Mesendoderm (in vitro differentiated cells): ENCODE data around the gene SLC9B2.

ENCODE experiments used
- DNase-seq: peaks from one replicate; pipeline ENCODE4 v3.0.0; 2013
- H2AK5ac ChIP-seq: 2 replicates; pipeline ENCODE4 v1.6.1; 2013; ENCODE audit warnings: low read length, inconsistent platforms
- H2BK120ac ChIP-seq: 2 replicates; pipeline ENCODE4 v1.6.1; 2013; ENCODE audit warnings: low read depth, mild to moderate bottlenecking, low read length, moderate library complexity, mixed read lengths
- H2BK15ac ChIP-seq: replicated peaks from 2 replicates; pipeline ENCODE4 v1.6.1; 2013; ENCODE audit warnings: low read depth, mild to moderate bottlenecking, moderate library complexity
- H2BK5ac ChIP-seq: 2 replicates; pipeline ENCODE4 v1.6.1; 2013; ENCODE audit warnings: low read length, inconsistent platforms
- H3K18ac ChIP-seq: 2 replicates; pipeline ENCODE4 v1.6.1; 2013; ENCODE audit warnings: mild to moderate bottlenecking, low read length, mixed read lengths
- H3K23ac ChIP-seq: one replicate; pipeline ENCODE4 v1.6.1; 2013; ENCODE audit warnings: low read length
- H3K27ac ChIP-seq: 2 replicates; pipeline ENCODE4 v1.5.1; 2013; ENCODE audit warnings: low read depth, mild to moderate bottlenecking, inconsistent platforms, low read length, moderate library complexity
- H3K27me3 ChIP-seq: 2 replicates; pipeline ENCODE4 v1.6.1; 2013; ENCODE audit warnings: low read length, control low read depth, mild to moderate bottlenecking, inconsistent platforms; ENCODE audit not compliant: insufficient read depth, poor library complexity
- H3K36me3 ChIP-seq: 2 replicates; pipeline ENCODE4 v1.6.1; 2013; ENCODE audit warnings: low read length, inconsistent platforms; ENCODE audit not compliant: control insufficient read depth, insufficient read depth
- H3K4ac ChIP-seq: one replicate; pipeline ENCODE4 v1.6.1; 2013; ENCODE audit warnings: low read depth, mild to moderate bottlenecking, low read length, moderate library complexity
- H3K4me1 ChIP-seq: 2 replicates; pipeline ENCODE4 v1.6.1; 2013; ENCODE audit warnings: low read depth, low read length, inconsistent platforms; ENCODE audit not compliant: control insufficient read depth
- H3K4me2 ChIP-seq: 2 replicates; pipeline ENCODE4 v1.6.1; 2013; ENCODE audit warnings: low read length
- H3K4me3 ChIP-seq: 2 replicates; pipeline ENCODE4 v1.5.1; 2013; ENCODE audit warnings: mild to moderate bottlenecking, low read length
- H3K56ac ChIP-seq: one replicate; pipeline ENCODE4 v1.6.1; 2013; ENCODE audit warnings: low read length
- H3K79me1 ChIP-seq: 2 replicates; pipeline ENCODE4 v1.6.1; 2013; ENCODE audit warnings: low read length, inconsistent platforms
- H3K79me2 ChIP-seq: 2 replicates; pipeline ENCODE4 v1.6.1; 2013; ENCODE audit warnings: mild to moderate bottlenecking, low read length; ENCODE audit not compliant: control insufficient read depth, insufficient read depth
- H3K9ac ChIP-seq: 2 replicates; pipeline ENCODE4 v1.6.1; 2013; ENCODE audit warnings: low read length, inconsistent platforms
- H4K5ac ChIP-seq: one replicate; pipeline ENCODE4 v1.6.1; 2013; ENCODE audit warnings: low read length
- H4K8ac ChIP-seq: one replicate; pipeline ENCODE4 v1.6.1; 2013; ENCODE audit warnings: low read depth, mild to moderate bottlenecking, control low read depth, low read length, moderate library complexity
- WGBS: extraction: QIAGEN DNeasy Blood & Tissue Kit; methylation state at CpG from one replicate; pipeline ENCODE4 v1.1.7; 2013; ENCODE audit warnings: low lambda C conversion rate, missing lambda C conversion rate; ENCODE audit not compliant: insufficient coverage; ENCODE audit errors: extremely low coverage; 5-methylcytosine and 5-hydroxymethylcytosine counted together

SLC9B2 gene

DNA sequence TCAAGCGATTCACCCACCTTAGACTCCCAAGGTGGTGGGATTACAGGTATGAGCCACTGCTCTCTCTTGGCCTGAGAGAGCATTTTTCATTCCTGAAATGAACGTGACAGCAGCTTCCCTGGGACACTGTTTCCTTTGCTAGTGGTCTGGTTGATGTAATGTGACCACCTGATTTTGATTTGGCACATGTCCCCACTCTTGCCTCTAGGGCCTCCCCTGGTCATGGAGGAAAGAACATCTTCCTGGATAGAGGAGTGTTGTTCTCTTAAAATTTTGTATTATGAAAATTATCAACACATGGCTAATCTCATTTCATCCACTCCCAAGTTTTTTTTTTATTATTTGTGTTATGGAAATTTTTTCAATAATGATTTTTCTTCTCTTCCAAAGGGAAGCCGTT, 23.8 kb downstream of the SLC9B2 start:
- no CpG with 5 or more reads among the region's 3 CpGs for WGBS
- Histone ChIP-seq H3K4me2 (no peak overlapping the region), H4K5ac (no peak overlapping the region), H4K8ac (no peak overlapping the region), H3K27ac (no peak overlapping the region), H3K56ac (no peak overlapping the region), H3K27me3 (no peaks in the 10 kb centered on the region), H3K4me3 (no peak overlapping the region), H3K9ac (no peak overlapping the region), H3K18ac (no peak overlapping the region), H3K79me2 (no peaks in the 10 kb centered on the region), H3K79me1 (no peaks in the 10 kb centered on the region), H2BK15ac (no peak overlapping the region), H2BK120ac (no peak overlapping the region), H2AK5ac (no peak overlapping the region), H3K23ac (no peak overlapping the region), H3K4ac (no peak overlapping the region), H3K36me3 (no peaks in the 10 kb centered on the region), H3K4me1 (no peaks in the 10 kb centered on the region), H2BK5ac (no peak overlapping the region)
- DNase-seq: no peak

GRCh38 chr4:103052145-103052544, 24.4 kb downstream of the SLC9B2 start:
- H3K9ac ChIP-seq: no peak overlapping the region
- H4K8ac ChIP-seq: no peak overlapping the region
- H3K4me2 ChIP-seq: no peak overlapping the region
- no peak overlapping the region for H3K18ac ChIP-seq
- no CpG with 5 or more reads among the region's 3 CpGs for whole genome bisulfite sequencing
- H2BK15ac ChIP-seq: no peak overlapping the region
- H3K79me1 ChIP-seq: no peaks in the 10 kb centered on the region
- H3K4ac ChIP-seq: no peak overlapping the region
- no peak overlapping the region for H3K27ac ChIP-seq
- no peak overlapping the region for H2BK5ac ChIP-seq
- H3K56ac ChIP-seq: no peak overlapping the region
- DNase-seq: no peak
- no peaks in the 10 kb centered on the region for H3K4me1 ChIP-seq
- H2BK120ac ChIP-seq: no peak overlapping the region
- H3K4me3 ChIP-seq: no peak overlapping the region
- H3K36me3 ChIP-seq: no peaks in the 10 kb centered on the region
- H2AK5ac ChIP-seq: no peak overlapping the region
- no peak overlapping the region for H3K23ac ChIP-seq
- no peaks in the 10 kb centered on the region for H3K79me2 ChIP-seq
- H3K27me3 ChIP-seq: no peaks in the 10 kb centered on the region
- H4K5ac ChIP-seq: no peak overlapping the region

DNA sequence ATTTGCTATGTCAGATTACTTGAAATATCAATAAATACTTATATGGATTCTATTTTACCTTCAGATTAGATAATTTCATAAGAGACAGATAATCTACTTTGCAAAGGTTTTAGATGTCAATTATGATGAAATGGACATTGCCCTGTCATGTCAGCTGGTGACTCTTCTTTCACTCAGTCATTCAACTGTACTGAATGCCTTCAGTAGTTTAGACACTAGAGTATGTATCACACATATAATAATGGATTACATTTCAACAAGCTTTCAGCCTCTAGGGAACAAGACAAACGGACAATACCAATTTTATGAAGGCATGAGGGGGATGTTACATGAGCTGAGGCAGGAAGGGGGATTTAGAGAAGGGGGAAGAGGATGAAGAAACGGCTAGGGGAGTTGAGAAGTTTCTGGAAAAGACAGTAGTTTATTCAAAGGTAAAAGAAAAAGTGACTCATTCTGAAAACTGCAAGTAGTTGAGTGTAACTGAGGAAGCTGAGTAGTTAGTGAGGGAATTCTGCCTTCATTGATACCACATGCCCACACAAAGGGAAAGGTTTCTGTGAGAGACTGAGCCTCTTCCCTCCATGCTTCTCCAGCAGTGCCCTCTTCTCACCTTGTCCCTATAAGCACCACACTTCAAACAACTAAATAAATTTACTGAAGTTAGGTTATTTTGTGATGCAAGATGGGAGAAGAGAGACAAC, 25.7 kb downstream of the SLC9B2 start:
- Histone ChIP-seq H3K4me2 (no peak overlapping the region), H4K8ac (no peak overlapping the region), H3K9ac (no peak overlapping the region), H4K5ac (no peak overlapping the region), H2BK120ac (no peak overlapping the region), H3K23ac (no peak overlapping the region), H3K56ac (no peak overlapping the region), H3K79me1 (no peaks in the 10 kb centered on the region), H3K27ac (no peak overlapping the region), H2BK5ac (no peak overlapping the region), H3K4ac (no peak overlapping the region), H2BK15ac (no peak overlapping the region), H3K27me3 (no peaks in the 10 kb centered on the region), H3K36me3 (no peaks in the 10 kb centered on the region), H3K4me1 (no peaks in the 10 kb centered on the region), H3K18ac (no peak overlapping the region), H3K79me2 (no peaks in the 10 kb centered on the region), H3K4me3 (no peak overlapping the region), H2AK5ac (no peak overlapping the region)
- WGBS: no CpG with 5 or more reads among the region's 2 CpGs
- no peak for DNase-seq

GRCh38 chr4:103046416-103047290, 29.9 kb downstream of the SLC9B2 start:
- Histone ChIP-seq H3K4me3 (no peak overlapping the region), H3K4me1 (no peaks in the 10 kb centered on the region), H3K56ac (no peak overlapping the region), H3K79me2 (no peaks in the 10 kb centered on the region), H2BK15ac (no peak overlapping the region), H3K23ac (no peak overlapping the region), H4K5ac (no peak overlapping the region), H3K27ac (no peak overlapping the region), H3K18ac (no peak overlapping the region), H3K36me3 (no peaks in the 10 kb centered on the region), H3K79me1 (no peaks in the 10 kb centered on the region), H3K4me2 (no peak overlapping the region), H2AK5ac (no peak overlapping the region), H2BK5ac (no peak overlapping the region), H2BK120ac (no peak overlapping the region), H3K27me3 (no peaks in the 10 kb centered on the region), H3K4ac (no peak overlapping the region), H3K9ac (no peak overlapping the region), H4K8ac (no peak overlapping the region)
- DNase-seq: peak; percentile 70
- no CpG with 5 or more reads among the region's 5 CpGs for WGBS

- no CpG with 5 or more reads among the region's 2 CpGs for WGBS
- DNase-seq: no peak
- Histone ChIP-seq H3K4me3 (no peak overlapping the region), H4K8ac (no peak overlapping the region), H3K4ac (no peak overlapping the region), H3K36me3 (no peaks in the 10 kb centered on the region), H3K27me3 (no peaks in the 10 kb centered on the region), H3K56ac (no peak overlapping the region), H3K27ac (no peak overlapping the region), H4K5ac (no peak overlapping the region), H3K23ac (no peak overlapping the region), H3K79me1 (no peaks in the 10 kb centered on the region), H2BK5ac (no peak overlapping the region), H3K79me2 (no peaks in the 10 kb centered on the region), H3K4me1 (no peaks in the 10 kb centered on the region), H3K9ac (no peak overlapping the region), H2BK120ac (no peak overlapping the region), H3K18ac (no peak overlapping the region), H3K4me2 (no peak overlapping the region), H2AK5ac (no peak overlapping the region), H2BK15ac (no peak overlapping the region)
These were observed 32.4 kb downstream of the SLC9B2 start for GRCh38 chr4:103044183-103044582.
